Renal cortex interstitium (tissue), 11 donors: Measurements from ENCODE around the gene FARS2. TPM values are rescaled to one million over a fixed set of nuclear protein-coding genes. Genes with fewer than 3 reads are reported as not detected.
"Not testable (repeated sequence)": the region's sequence is repeated elsewhere in the genome, so short reads cannot be mapped to it uniquely, and the experiment has no call there.

Source experiments
- DNase-seq, 11 donors: peaks; one replicate each; pipeline ENCODE4 v3.0.0-alpha.2; 2013; ENCODE audit warnings: low read depth in 9 of 11, low spot score in 4 of 11; ENCODE audit errors: extremely low read depth in 1 of 11
- polyA plus RNA-seq, 3 donors: library from polyadenylated mRNA; unstranded; fragments of 120-200 nt; gene quantifications; one replicate each; pipeline ENCODE4 v1.2.1, GENCODE V29; 2013; ENCODE audit not compliant: insufficient read length in 3 of 3

The FARS2 gene
- polyA plus RNA-seq, 3 donors, result 18.9 to 21.7 (median 20.0) TPM

GRCh38 chr6:5656695-5657094 lies 395.4 kb downstream of the FARS2 start:
- not testable (repeated sequence) for DNase-seq

- no peak for DNase-seq
Measured at GRCh38 chr6:5657684-5658430, 396.5 kb downstream of the FARS2 start.

DNA sequence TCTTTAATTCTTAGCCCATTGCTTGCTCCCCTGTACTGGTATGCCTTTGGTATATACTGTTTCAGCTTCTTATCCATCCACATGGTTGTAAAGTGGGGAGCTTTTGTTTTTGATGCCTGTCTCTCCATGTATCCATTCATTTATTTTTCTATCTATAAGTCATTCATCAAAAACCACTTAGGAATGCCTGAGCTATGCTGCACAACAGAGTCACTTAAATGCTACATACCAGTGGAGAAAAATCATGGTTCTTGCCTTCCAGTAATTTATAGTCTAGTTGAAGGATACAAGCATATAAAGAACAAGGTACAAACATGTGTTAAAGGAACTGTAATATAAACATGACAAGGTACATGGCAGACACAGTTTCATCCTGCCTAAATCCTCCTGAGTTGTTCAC lies 398.2 kb downstream of the FARS2 start:
- no peak for DNase-seq

- DNase-seq, result no peak
Measured at GRCh38 chr6:5660772-5661171, 399.5 kb downstream of the FARS2 start.

- no peak for DNase-seq
Measured at GRCh38 chr6:5662797-5663196, 401.5 kb downstream of the FARS2 start.

DNA sequence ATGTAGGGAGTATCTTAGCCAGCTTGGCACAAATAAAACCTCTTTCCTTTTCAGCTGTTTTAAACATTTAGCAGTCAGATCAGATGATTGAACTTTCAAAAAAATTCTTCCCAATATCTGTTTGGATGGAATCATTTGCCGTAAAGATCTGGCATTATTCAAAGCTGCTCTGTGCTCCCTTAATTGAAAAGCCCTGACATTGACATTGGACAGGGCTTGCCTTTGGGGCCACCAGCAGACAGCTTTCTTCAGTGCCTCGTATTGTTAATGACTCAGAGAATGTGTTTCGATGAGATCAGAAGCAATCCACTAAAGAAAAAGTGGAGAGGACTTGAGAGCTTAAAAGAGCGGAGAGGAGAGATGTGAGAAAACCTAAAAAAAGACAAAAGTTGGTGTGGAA lies 401.9 kb downstream of the FARS2 start:
- DNase-seq, result no peak

DNA sequence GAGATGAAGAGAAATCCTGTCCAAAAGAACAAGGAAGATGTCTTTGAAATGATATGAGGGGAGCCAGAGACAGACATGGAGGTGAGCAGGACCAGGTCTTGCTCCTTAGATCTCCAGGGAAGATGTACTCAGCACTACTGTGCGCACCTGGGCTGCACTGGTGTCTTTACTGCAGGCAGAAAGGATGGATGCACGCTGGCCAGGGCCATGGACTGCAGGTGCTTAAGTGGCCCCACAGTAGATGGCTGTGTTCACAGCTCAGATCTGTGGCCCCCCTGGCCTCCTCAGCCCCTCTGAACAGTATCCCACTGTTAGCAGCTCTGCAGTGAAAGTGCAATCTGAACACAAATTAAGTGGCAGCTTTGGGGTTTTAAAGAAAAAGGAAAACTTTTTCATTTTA lies 402.4 kb downstream of the FARS2 start:
- no peak for DNase-seq

GRCh38 chr6:5664149-5664548 lies 402.8 kb downstream of the FARS2 start:
- no peak for DNase-seq

DNA sequence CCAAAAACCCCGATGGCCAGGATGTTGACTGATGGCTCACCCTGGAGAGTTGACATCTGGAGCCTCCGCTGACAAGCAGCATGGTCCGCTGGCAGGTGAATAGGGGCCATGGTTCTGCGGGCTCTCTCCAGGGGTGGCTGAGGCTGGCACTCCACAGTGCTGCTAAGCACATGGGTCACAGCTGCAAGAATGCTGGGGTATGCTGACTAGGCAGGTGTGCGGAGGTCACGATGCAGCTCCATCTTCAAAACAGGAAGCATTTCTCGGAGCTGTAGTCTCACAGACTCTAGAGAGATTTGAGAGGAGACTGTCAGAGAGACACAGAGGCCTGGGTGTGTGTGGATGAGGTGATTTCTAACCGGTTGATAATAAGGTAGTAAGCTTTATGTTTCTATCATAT lies 403.9 kb downstream of the FARS2 start:
- no peak for DNase-seq

DNA sequence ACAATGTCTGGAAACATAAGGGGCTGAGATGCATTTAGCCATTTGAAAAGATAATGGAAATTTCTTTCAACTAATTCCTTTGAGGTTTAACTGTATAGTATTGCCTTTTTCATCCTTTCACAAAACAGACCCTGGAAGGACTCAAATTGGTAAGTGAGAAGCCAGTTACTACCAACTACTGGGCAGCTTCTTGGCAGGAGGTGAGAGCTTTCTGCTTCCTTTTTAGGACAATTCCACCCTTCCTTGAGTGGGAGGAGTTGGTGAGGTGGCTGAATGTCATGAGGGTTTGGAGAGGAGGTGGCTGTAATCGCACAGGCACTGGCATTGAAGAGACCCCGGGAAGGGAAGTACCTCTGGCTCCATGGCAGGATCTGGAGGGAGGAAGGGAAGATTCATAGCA lies 404.4 kb downstream of the FARS2 start:
- DNase-seq, result no peak

GRCh38 chr6:5666695-5667094 lies 405.4 kb downstream of the FARS2 start:
- no peak for DNase-seq

- DNase-seq, result no peak
Measured at GRCh38 chr6:5667737-5668136, 406.4 kb downstream of the FARS2 start.

DNA sequence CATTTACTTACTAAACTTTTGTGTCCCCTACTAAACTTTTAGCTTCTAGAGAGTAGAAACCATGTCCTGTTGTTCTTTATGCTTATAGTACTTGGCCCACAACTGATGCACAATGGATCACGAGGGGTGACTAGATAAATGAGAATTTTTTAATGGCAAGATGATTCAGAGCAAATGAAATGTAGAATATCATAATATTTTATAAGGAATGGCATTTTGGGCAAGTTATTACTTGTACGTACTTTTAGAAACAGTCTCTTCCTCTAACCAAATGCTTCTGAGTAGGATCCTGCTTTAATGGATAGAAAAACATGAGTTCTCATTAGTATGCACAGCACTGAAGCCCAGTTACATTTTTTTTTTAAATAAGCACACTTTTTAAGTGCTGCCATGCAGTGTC lies 409.1 kb downstream of the FARS2 start:
- no peak for DNase-seq

- peak in 9 of 11 donors; percentile 33 to 78 (median 51) for DNase-seq
Measured at GRCh38 chr6:5670811-5671561, 409.7 kb downstream of the FARS2 start.

DNA sequence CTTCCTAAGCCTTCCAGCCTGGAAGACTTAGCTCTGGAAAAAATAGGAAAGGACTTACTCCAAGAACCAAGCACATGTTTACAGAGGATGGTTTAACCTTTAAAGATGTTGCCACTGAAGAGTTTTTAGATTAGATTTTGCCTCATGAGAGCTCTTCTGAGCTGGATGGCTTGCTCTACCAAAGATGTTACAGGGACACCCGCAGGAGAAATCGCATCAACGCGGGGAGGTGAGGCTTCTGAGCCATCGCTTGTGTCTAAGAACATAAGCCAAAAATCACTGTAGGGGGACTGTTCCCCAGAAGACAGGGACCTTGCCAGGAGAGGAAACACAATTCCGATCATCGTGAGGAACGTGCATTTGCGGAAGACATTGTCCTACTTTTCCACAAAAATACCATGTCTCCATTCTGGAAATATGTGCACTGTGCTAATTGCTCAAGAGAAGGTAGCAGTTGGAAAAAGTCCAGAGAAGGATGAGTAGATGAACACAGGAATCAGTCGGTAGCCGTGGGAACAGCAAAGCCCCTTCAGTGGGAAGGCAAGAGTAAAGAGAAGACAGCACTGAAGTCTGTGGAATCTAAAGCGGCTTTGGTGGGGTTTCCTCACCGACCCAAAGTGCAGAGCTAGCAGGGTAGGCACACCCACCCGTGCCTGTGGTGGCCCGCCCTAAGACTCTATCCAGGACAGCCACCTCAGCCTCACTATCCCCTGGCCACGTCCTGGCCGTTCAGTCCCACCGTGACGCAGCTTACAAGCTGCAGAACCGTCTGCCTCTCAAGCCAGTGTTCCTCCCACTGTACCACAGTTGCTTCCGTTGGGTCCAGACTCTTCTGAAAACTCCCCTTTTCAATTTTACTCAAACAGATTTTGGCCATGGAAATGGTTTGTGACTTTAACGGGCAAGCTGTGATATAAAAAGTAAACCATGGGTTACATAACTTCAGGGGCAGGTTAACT lies 410.6 kb downstream of the FARS2 start:
- DNase-seq, result no peak

DNA sequence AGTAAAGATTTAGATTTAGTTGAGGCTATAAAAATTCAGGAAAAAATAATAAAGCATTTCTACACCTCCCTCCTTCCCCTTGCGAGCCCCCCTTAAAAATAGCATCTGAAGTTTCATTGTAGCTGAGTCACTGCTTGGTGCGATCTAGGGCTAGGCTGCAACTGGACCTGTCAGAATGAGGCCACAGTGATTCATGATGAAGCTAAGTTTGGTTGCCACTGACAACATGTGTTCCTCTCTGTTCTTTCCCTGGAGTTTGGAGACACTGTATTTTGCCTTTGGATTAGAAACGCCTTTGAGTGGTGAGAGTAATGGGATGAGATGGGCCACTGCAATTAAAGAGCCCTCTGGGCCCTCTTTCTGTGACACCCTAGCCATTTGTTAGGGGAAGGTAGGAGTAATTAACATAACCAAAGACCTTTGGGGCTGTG lies 411.3 kb downstream of the FARS2 start:
- DNase-seq, result peak in 9 of 11 donors; percentile 32 to 58 (median 50)

- no peak for DNase-seq
Measured at GRCh38 chr6:5673019-5673790, 411.9 kb downstream of the FARS2 start.

DNA sequence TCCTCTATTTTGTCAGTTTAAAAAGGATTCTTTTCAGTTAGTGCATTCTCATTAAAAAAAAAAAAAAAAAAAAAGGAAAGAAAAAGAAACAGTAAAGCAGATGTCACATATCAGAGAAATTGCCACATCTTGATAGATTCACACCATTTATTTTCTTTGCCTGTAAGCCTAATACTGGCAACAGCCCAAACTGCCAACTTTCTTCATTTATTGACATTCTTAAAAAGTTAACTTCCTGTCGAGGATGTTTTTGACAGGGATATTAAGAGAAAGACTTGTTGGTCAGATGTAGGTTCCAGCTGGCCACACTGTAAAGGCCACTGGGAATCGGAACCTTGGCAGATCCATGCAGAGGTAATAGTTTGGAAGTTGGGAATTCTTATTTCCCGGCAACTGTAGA lies 412.8 kb downstream of the FARS2 start:
- no peak for DNase-seq

DNA sequence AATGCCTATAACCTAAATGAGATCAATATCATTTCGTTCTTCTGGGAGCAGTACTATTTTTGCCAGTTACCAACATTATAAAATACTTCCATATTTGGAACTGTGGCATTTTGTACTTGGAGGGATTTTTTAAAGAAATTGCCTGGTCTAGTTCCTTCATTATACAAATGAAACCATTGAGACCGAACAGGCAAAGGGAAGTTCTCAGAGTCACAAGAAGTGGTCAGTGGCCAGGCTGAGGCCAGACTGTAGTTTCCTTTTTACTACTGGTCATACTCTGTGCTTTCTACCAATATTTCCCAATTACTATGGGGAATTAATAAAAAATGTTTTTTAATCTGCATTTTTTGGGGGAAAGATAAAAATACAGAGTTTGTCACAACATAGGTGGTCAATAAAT lies 413.4 kb downstream of the FARS2 start:
- no peak for DNase-seq
